GM18907 (cell line): ENCODE data around the gene MAP7.
"Not testable (repeated sequence)": the region's sequence is repeated elsewhere in the genome, so short reads cannot be mapped to it uniquely, and the experiment has no call there.

Source experiments
- ATAC-seq: cut with Tn5 transposase; IDR thresholded peaks from one replicate; pipeline ENCODE4 v1.9.1; 2021; ENCODE audit warnings: mild to moderate bottlenecking, moderate library complexity; ENCODE audit not compliant: unreplicated experiment

The MAP7 gene

GRCh38 chr6:136550330-136551071 lies at the start of gene MAP7:
MAP7 (minus strand) TSS chr6:136550422; CDS start chr6:136550408, 14 bp downstream.
- ATAC-seq: peak; percentile 73

GRCh38 chr6:136599329-136600011 lies 49.2 kb upstream of the MAP7 start:
- no peak for ATAC-seq

GRCh38 chr6:136598048-136598447 lies 47.8 kb upstream of the MAP7 start:
- no peak for ATAC-seq

GRCh38 chr6:136594671-136595070 lies 44.4 kb upstream of the MAP7 start:
- no peak for ATAC-seq

- peak; percentile 97 for ATAC-seq
These were observed 43.7 kb upstream of the MAP7 start for GRCh38 chr6:136593748-136594490.

GRCh38 chr6:136592930-136593673 lies 42.9 kb upstream of the MAP7 start:
- ATAC-seq: no peak

- no peak for ATAC-seq
These were observed 41.4 kb upstream of the MAP7 start for GRCh38 chr6:136591617-136592016.

GRCh38 chr6:136590846-136591245 lies 40.6 kb upstream of the MAP7 start:
- ATAC-seq: not testable (repeated sequence)

GRCh38 chr6:136587527-136587926 lies 37.3 kb upstream of the MAP7 start:
- no peak for ATAC-seq

GRCh38 chr6:136586295-136586694 lies 36.1 kb upstream of the MAP7 start:
- ATAC-seq: no peak

GRCh38 chr6:136585523-136585922 lies 35.3 kb upstream of the MAP7 start:
- not testable (repeated sequence) for ATAC-seq

- not testable (repeated sequence) for ATAC-seq
These were observed 34.1 kb upstream of the MAP7 start for GRCh38 chr6:136584290-136584689.

GRCh38 chr6:136582711-136583471 lies 32.7 kb upstream of the MAP7 start:
- ATAC-seq: no peak

- no peak for ATAC-seq
These were observed 29.6 kb upstream of the MAP7 start for GRCh38 chr6:136579800-136580199.

GRCh38 chr6:136576821-136577220 lies 26.6 kb upstream of the MAP7 start:
- ATAC-seq: no peak

GRCh38 chr6:136571496-136571895 lies 21.3 kb upstream of the MAP7 start:
- ATAC-seq: no peak

GRCh38 chr6:136571065-136571464 lies 20.8 kb upstream of the MAP7 start:
- ATAC-seq: no peak

GRCh38 chr6:136568129-136568528 lies 17.9 kb upstream of the MAP7 start:
- no peak for ATAC-seq

GRCh38 chr6:136567688-136568087 lies 17.5 kb upstream of the MAP7 start:
- no peak for ATAC-seq

GRCh38 chr6:136566851-136567250 lies 16.6 kb upstream of the MAP7 start:
- ATAC-seq: no peak
